DMS79 (cell line): ENCODE measurements around the gene RHOA.
A peak's percentile ranks its signal among the peaks of the same experiment; 100 is the strongest.
"Not testable (repeated sequence)": the region's sequence is repeated elsewhere in the genome, so short reads cannot be mapped to it uniquely, and the experiment has no call there.

Experiments
- DNase-seq: peaks from one replicate; lab custom pipeline; 2025; lab: John Stamatoyannopoulos, UW

RHOA gene

GRCh38 chr3:49411535-49411967, 225 bp downstream of the RHOA start:
- DNase-seq = no peak

GRCh38 chr3:49410846-49411534, 786 bp downstream of the RHOA start:
- DNase-seq = no peak

GRCh38 chr3:49410066-49410845, 1.5 kb downstream of the RHOA start:
- DNase-seq = no peak

GRCh38 chr3:49406571-49407565, 4.9 kb downstream of the RHOA start:
- DNase-seq = no peak

GRCh38 chr3:49405570-49405969, 6.2 kb downstream of the RHOA start:
- DNase-seq = peak; percentile 11

GRCh38 chr3:49403891-49404290, 7.9 kb downstream of the RHOA start:
- no peak for DNase-seq

GRCh38 chr3:49401766-49402165, 10.0 kb downstream of the RHOA start:
- DNase-seq = peak; percentile 68

GRCh38 chr3:49399461-49399860, 12.3 kb downstream of the RHOA start:
- no peak for DNase-seq

GRCh38 chr3:49397470-49397869, 14.3 kb downstream of the RHOA start:
- DNase-seq = no peak

GRCh38 chr3:49391310-49391709, 20.5 kb downstream of the RHOA start:
- DNase-seq = not testable (repeated sequence)

GRCh38 chr3:49389297-49389696, 22.5 kb downstream of the RHOA start:
- DNase-seq = no peak

GRCh38 chr3:49388289-49388820, 23.4 kb downstream of the RHOA start:
- DNase-seq = no peak

GRCh38 chr3:49387721-49388120, 24.1 kb downstream of the RHOA start:
- DNase-seq = no peak

- DNase-seq = no peak
These were observed 25.6 kb downstream of the RHOA start for GRCh38 chr3:49386056-49386756.

GRCh38 chr3:49385617-49386016, 26.2 kb downstream of the RHOA start:
- DNase-seq = no peak

GRCh38 chr3:49383387-49383786, 28.4 kb downstream of the RHOA start:
- DNase-seq = no peak

- DNase-seq = peak; percentile 6
These were observed 33.4 kb downstream of the RHOA start for GRCh38 chr3:49378249-49378895.

- DNase-seq = no peak
These were observed 34.3 kb downstream of the RHOA start for GRCh38 chr3:49377483-49377882.

- no peak for DNase-seq
These were observed 39.8 kb downstream of the RHOA start for GRCh38 chr3:49371946-49372345.

GRCh38 chr3:49370585-49371290, 41.0 kb downstream of the RHOA start:
- DNase-seq = no peak
